ENCODE measurements around the gene KCNQ5. TPM values are rescaled to one million over a fixed set of nuclear protein-coding genes. Genes with fewer than 3 reads are reported as not detected.
A peak's percentile ranks its signal among the peaks of the same experiment; 100 is the strongest.

Gene KCNQ5
- total and polyA plus RNA-seq, 8 donors, result 1.7 to 4.5 (median 2.5) TPM

DNA sequence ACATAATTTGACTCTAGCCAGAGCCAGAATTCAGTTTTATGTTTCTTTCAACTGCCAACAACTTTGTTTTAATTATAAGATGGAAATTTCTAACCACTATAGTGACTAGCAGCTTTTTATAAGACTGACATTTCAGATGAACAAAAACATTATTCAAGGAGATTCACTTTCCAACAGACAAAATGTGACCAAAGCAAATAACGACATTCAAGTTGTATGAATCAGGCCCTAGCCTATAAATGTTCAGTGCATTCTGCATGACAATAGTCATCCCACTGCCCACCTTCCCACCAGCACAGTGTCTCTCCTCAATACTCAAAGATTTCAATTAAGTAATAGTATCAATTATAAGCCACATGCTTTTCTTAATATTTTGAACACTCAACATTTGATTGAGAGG is 402.7 kb downstream of the KCNQ5 start:
- intact Hi-C loops (cut with DNase I), result no loop called here
- no peaks in the 10 kb centered on the region for H3K27me3 ChIP-seq
- ATAC-seq (no peak), DNase-seq (no peak)
- TF ChIP-seq, protein P1, sequence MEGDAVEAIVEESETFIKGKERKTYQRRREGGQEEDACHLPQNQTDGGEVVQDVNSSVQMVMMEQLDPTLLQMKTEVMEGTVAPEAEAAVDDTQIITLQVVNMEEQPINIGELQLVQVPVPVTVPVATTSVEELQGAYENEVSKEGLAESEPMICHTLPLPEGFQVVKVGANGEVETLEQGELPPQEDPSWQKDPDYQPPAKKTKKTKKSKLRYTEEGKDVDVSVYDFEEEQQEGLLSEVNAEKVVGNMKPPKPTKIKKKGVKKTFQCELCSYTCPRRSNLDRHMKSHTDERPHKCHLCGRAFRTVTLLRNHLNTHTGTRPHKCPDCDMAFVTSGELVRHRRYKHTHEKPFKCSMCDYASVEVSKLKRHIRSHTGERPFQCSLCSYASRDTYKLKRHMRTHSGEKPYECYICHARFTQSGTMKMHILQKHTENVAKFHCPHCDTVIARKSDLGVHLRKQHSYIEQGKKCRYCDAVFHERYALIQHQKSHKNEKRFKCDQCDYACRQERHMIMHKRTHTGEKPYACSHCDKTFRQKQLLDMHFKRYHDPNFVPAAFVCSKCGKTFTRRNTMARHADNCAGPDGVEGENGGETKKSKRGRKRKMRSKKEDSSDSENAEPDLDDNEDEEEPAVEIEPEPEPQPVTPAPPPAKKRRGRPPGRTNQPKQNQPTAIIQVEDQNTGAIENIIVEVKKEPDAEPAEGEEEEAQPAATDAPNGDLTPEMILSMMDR (IDR thresholded peaks at IDR 0.05), result no peak
- H3K4me3 ChIP-seq, result no peak overlapping the region
- H3K36me3 ChIP-seq, result no peaks in the 10 kb centered on the region
- no peak overlapping the region for H3K27ac ChIP-seq
- no peaks in the 10 kb centered on the region for H3K9me3 ChIP-seq
- no peaks in the 10 kb centered on the region for H3K4me1 ChIP-seq

DNA sequence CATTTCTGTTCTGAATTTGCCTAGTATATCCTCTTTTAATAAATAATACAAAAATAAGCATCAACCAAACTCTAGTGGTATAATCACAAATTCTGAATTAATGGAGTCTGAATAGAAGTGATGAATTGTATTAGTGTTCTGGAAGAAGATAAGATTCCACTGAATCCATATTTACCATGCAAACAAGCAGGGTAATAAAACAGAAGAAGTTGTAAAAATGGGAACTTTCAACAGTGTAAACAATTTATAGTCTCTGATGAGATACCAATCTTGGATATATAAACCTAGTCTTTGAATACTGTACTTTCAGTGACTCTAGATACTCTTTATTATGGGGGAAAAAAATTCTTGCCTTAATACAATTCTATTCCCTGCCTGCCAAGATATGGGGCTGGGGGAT is 405.8 kb downstream of the KCNQ5 start:
- no peak overlapping the region for H3K27ac ChIP-seq
- H3K4me3 ChIP-seq, result no peak overlapping the region
- H3K4me1 ChIP-seq, result no peaks in the 10 kb centered on the region
- TF ChIP-seq, protein P1 (IDR thresholded peaks at IDR 0.05), result no peak
- no peaks in the 10 kb centered on the region for H3K9me3 ChIP-seq
- intact Hi-C loops (cut with DNase I), result no loop called here
- no peaks in the 10 kb centered on the region for H3K27me3 ChIP-seq
- DNase-seq (no peak), ATAC-seq (no peak)
- no peaks in the 10 kb centered on the region for H3K36me3 ChIP-seq

DNA sequence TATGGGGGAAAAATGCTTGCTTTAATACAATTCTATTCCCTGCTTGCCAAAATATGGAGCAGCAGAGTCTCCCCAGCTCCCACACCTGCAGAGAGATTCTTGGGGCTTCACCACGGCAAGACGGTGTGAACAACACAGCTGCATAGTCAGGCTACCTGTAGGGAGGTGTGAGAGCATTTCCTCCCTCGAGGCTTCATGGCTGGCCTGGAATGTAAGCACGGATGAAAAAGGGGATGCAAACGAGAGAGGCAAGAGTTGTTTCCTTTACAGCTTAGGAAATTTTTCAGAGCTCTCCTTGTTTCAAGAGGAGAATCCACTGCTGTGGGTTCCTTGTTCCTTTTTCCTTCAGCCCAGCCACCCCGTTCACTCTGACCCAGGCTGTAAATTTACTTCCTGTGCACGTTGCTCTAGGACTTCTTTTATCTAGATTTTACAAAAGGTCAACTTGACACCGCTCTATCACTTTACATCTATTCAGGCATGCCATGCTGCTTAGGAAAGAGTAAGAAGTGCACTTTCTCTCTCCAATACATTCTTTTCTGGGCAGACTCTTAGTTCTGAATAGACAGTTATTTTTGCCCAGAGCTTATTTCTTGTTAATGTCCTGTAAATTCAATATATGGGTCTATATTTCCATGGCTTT is 406.4 kb downstream of the KCNQ5 start:
- H3K27ac ChIP-seq, result no peak overlapping the region
- intact Hi-C loops (cut with DNase I), result no loop called here
- TF ChIP-seq, protein P1 (IDR thresholded peaks at IDR 0.05), result no peak
- DNase-seq, result no peak
- no peaks in the 10 kb centered on the region for H3K4me1 ChIP-seq
- no peak for ATAC-seq
- no peaks in the 10 kb centered on the region for H3K36me3 ChIP-seq
- H3K27me3 ChIP-seq, result no peaks in the 10 kb centered on the region
- no peaks in the 10 kb centered on the region for H3K9me3 ChIP-seq
- no peak overlapping the region for H3K4me3 ChIP-seq

DNA sequence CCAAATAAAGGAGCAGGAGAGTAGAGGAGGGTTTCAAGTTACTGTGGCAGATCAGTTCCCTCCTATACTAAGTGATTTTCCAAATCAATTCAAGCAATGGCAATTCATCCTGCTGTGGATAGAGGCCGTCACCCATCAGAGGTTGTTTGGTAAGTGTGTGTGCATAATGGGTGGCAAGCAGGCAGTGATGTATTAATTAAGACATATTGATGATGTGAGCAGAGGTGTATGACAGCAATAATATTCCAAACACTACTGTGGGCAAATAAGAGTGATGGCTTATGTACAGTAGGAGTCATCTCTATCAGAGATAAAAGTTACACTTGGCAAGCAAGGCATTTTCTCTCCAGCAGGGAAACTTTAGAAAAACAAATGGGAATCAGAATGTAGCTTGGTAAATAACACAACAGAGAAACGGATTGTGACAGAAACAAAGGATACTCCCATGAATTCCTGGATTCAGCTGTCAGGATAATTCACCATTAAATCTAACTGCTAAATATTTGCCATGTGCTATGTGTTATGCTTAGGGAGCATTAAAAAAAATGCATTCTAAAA is 407.1 kb downstream of the KCNQ5 start:
- no peak for DNase-seq
- TF ChIP-seq, protein P1 (IDR thresholded peaks at IDR 0.05), result no peak
- no peak for ATAC-seq
- Histone ChIP-seq H3K4me1 (no peaks in the 10 kb centered on the region), H3K36me3 (no peaks in the 10 kb centered on the region), H3K4me3 (no peak overlapping the region), H3K27ac (no peak overlapping the region), H3K27me3 (no peaks in the 10 kb centered on the region), H3K9me3 (no peaks in the 10 kb centered on the region)
- intact Hi-C loops (cut with DNase I), result no loop called here

DNA sequence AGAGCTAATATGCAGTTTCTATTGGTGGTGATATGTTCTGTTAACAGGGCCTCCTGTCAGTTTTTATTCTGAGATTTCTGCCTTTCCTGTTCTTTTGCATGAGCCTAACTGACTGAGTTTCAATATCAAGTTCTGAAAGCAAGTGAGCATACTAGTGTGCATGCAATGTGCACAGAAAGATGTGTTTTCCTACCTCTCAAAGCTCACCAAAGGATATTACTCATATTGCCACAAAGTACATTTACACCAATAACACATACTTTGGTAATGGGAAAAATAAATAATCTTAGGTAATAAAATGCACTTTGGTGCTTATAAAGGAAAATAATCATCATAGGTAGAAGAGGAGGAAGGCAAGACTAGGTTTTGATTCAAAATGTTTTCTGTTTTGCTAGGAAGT is 408.4 kb downstream of the KCNQ5 start:
- peak; percentile 38 for ATAC-seq
- no peak overlapping the region for H3K27ac ChIP-seq
- H3K4me3 ChIP-seq, result no peak overlapping the region
- no peaks in the 10 kb centered on the region for H3K9me3 ChIP-seq
- no peaks in the 10 kb centered on the region for H3K36me3 ChIP-seq
- intact Hi-C loops (cut with DNase I), result no loop called here
- H3K27me3 ChIP-seq, result no peaks in the 10 kb centered on the region
- no peaks in the 10 kb centered on the region for H3K4me1 ChIP-seq
- TF ChIP-seq, protein P1 (IDR thresholded peaks at IDR 0.05), result no peak
- DNase-seq, result no peak

All from left lung (tissue), 10 donors.